ENCODE data around the gene CRADD.
"Not testable (repeated sequence)": the region's sequence is repeated elsewhere in the genome, so short reads cannot be mapped to it uniquely, and the experiment has no call there.

CRADD gene

GRCh38 chr12:93762059-93762719 is 85.0 kb downstream of the CRADD start:
- no peak for DNase-seq

GRCh38 chr12:93762912-93763553 is 85.9 kb downstream of the CRADD start:
- DNase-seq = no peak

- DNase-seq = no peak
These were observed 86.6 kb downstream of the CRADD start for GRCh38 chr12:93763746-93764147.

GRCh38 chr12:93766371-93766770 is 89.2 kb downstream of the CRADD start:
- DNase-seq = no peak

GRCh38 chr12:93766796-93767523 is 89.8 kb downstream of the CRADD start:
- peak in 2 of 5 donors; percentile 16 to 73 for DNase-seq

- peak in 1 of 5 donors; percentile 73 for DNase-seq
These were observed 90.3 kb downstream of the CRADD start for GRCh38 chr12:93767524-93767863.

GRCh38 chr12:93772003-93772700 is 95.0 kb downstream of the CRADD start:
- peak in 1 of 5 donors; percentile 42 for DNase-seq

- DNase-seq = peak in 1 of 5 donors; percentile 51
These were observed 96.1 kb downstream of the CRADD start for GRCh38 chr12:93773122-93773871.

GRCh38 chr12:93776581-93777018 is 99.4 kb downstream of the CRADD start:
- DNase-seq = no peak

GRCh38 chr12:93777254-93777653 is 100.1 kb downstream of the CRADD start:
- no peak for DNase-seq

GRCh38 chr12:93778306-93778705 is 101.1 kb downstream of the CRADD start:
- no peak for DNase-seq

- DNase-seq = no peak
These were observed 101.6 kb downstream of the CRADD start for GRCh38 chr12:93778766-93779165.

GRCh38 chr12:93780101-93780641 is 103.0 kb downstream of the CRADD start:
- DNase-seq = no peak

GRCh38 chr12:93780886-93781285 is 103.7 kb downstream of the CRADD start:
- DNase-seq = peak in 1 of 5 donors; percentile 24

- not testable (repeated sequence) for DNase-seq
These were observed 104.8 kb downstream of the CRADD start for GRCh38 chr12:93781961-93782360.

- no peak for DNase-seq
These were observed 105.7 kb downstream of the CRADD start for GRCh38 chr12:93782853-93783252.

GRCh38 chr12:93783832-93784231 is 106.7 kb downstream of the CRADD start:
- DNase-seq = peak in 2 of 5 donors; percentile 20 to 68

- peak in 1 of 5 donors; percentile 67 for DNase-seq
These were observed 107.3 kb downstream of the CRADD start for GRCh38 chr12:93784339-93785086.

- DNase-seq = peak in 2 of 5 donors; percentile 10 to 87
These were observed 108.3 kb downstream of the CRADD start for GRCh38 chr12:93785249-93786010.

- no peak for DNase-seq
These were observed 109.7 kb downstream of the CRADD start for GRCh38 chr12:93786656-93787397.
